HG03064 (cell line): ENCODE results near the gene GLE1.

ENCODE experiments used
- ATAC-seq: cut with Tn5 transposase; IDR thresholded peaks from one replicate; pipeline ENCODE4 v1.9.1; 2021; ENCODE audit warnings: low read depth; ENCODE audit not compliant: unreplicated experiment

Gene GLE1, protein sequence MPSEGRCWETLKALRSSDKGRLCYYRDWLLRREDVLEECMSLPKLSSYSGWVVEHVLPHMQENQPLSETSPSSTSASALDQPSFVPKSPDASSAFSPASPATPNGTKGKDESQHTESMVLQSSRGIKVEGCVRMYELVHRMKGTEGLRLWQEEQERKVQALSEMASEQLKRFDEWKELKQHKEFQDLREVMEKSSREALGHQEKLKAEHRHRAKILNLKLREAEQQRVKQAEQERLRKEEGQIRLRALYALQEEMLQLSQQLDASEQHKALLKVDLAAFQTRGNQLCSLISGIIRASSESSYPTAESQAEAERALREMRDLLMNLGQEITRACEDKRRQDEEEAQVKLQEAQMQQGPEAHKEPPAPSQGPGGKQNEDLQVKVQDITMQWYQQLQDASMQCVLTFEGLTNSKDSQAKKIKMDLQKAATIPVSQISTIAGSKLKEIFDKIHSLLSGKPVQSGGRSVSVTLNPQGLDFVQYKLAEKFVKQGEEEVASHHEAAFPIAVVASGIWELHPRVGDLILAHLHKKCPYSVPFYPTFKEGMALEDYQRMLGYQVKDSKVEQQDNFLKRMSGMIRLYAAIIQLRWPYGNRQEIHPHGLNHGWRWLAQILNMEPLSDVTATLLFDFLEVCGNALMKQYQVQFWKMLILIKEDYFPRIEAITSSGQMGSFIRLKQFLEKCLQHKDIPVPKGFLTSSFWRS

GRCh38 chr9:128504485-128505413, at the start of gene GLE1:
GLE1 (plus strand) TSS chr9:128504719; CDS start chr9:128504806, 87 bp downstream.
- ATAC-seq, result peak; percentile 68

DNA sequence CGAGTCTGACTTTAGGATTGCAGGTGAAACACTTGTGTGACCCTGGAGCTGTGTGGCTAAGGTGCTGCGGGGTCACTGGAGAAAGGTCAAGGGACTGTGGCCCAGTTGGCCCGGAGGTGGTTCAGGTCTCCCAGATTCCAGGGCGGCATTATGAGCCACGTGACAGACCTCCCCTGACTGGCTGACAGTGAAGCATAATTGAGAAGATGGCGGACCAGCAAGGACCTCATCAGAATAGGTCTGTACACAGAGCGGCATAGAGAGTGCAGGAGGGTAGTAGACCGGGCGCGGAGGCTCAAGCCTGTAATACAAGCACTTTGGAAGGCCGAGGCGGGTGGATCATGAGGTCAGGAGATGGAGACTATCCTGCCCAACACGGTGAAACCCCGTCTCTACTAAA, 49.5 kb upstream of the GLE1 start:
- no peak for ATAC-seq

GRCh38 chr9:128455849-128456612, 48.5 kb upstream of the GLE1 start, which contains the start of gene ODF2:
ODF2 (plus strand) TSS chr9:128456006; CDS start chr9:128456092, 86 bp downstream.
- peak; percentile 77 for ATAC-seq

DNA sequence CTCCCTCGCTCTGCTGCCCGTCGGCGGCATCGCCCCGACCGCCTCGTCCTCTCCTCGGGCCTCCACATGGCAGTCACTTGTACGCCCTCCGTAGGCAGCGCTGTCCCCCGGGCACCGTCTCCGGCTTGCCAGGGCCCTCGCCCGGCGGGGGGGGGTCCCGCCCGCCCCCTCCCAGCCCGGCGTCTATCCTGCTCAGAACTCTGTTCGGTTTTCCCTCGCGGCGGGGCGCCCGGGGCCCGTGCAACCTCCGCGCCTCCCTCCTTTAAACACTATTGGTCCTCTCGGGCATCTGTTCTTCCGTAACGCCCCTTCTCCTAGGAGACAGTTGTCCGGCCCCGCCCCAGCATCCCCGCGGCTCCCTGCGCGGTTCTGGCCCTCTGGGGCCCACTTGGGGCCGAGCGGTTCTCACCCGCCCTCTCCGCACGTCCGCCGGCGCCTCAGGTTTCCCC, 47.9 kb upstream of the GLE1 start:
- peak; percentile 55 for ATAC-seq

GRCh38 chr9:128457207-128457606, 47.3 kb upstream of the GLE1 start:
- no peak for ATAC-seq

- ATAC-seq, result no peak
Observed at GRCh38 chr9:128459011-128459410, 45.5 kb upstream of the GLE1 start.

DNA sequence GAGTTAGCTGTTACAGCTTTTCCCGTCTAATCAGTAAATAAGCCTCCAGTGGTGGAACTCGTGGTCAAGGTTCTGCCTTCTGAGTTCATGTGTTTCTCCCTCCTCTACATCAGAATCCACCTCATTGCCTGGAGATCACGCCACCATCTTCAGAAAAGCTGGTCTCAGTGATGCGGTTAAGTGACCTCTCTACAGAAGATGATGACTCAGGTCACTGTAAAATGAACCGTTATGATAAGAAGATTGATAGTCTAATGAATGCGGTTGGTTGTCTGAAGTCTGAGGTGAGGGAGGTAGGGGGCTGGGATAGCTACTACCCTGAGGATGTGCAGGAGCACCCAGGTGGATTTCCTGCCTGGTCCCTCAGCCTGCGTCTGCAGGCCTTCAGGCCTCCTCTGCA, 35.4 kb upstream of the GLE1 start:
- ATAC-seq, result no peak

DNA sequence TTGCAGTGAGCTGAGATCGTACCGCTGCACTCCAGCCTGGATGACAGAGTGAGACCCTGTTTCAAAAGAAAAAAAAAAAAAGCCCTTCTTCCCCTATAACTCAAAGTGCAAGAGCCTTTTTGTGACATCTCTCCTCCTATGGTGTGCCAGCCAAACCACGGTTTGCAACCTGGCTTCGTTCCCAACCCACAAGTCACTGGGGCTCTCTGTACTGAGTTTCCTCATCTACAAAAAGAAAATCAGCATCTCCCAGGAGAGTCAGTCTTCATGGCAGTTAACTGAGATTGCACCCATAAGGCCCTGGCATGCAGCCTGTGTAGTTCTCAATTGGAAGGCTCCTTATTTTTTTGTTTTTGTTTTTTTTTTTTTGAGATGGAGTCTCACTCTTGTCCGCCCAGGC, 34.0 kb upstream of the GLE1 start:
- no peak for ATAC-seq

GRCh38 chr9:128473104-128473503, 31.4 kb upstream of the GLE1 start:
- ATAC-seq, result no peak

GRCh38 chr9:128475867-128476266, 28.7 kb upstream of the GLE1 start:
- ATAC-seq, result no peak

GRCh38 chr9:128479262-128479661, 25.3 kb upstream of the GLE1 start:
- no peak for ATAC-seq

GRCh38 chr9:128481561-128481960, 23.0 kb upstream of the GLE1 start:
- no peak for ATAC-seq

DNA sequence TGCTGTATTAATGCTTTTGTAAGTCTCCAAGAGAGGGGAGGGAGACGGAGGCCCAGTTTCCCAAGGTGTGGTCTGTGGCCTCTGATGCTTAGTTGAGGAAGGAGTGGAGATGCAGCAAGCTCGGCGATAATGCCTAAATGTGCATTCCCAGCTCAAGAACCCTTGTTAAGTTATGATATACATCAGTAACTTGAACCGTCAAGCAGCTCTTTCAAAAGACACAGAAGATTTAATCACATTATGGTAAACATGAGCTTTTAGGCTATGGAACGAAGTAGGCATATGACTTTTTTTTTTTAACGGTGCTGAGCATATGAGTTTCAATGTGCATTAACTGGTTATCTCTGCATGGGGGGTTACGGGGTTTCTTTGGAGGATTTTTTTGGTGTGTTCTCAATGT, 22.3 kb upstream of the GLE1 start:
- ATAC-seq, result no peak

GRCh38 chr9:128484686-128485413, 19.7 kb upstream of the GLE1 start:
- ATAC-seq, result no peak

DNA sequence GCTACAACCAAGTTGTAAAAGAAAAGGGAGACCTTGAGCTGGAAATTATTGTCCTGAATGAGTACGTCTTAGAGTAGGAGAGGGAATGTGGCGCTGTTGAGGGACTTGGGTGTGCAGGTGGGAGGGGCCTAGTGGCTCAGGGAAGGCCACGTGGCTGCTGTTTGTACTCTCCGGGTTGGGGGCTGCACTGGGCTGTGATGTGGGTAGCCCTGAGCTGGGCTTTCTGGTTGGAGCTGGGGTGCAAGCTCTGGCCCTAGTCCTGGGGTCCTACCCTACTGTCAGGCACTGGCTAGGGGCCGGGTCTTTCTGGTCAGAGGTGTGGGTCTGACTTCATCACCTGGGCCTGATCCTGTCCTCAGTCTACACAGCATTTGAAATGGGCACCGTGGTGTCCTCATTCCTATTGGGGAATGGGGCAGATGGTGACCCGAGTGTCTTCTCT, 19.1 kb upstream of the GLE1 start:
- ATAC-seq, result no peak

DNA sequence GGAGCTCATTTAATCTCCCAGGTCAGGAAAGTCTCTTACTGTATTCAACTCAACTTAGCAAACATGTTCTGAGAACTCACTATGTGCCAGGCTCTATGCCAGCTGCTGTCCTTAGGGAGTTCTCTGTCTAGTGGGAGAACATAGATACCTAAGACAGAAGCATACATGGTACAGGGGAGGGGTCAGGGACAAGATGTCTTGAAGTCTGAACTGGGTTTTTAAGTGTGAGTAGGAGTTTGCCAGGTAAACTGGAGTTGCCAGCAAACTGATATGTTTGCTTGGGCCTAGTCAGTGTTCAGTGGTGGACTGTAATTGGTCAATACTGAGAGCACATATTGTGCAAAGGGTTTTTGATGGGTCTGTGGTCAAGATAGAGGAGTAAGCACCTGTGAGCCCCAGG, 18.3 kb upstream of the GLE1 start:
- ATAC-seq, result no peak

DNA sequence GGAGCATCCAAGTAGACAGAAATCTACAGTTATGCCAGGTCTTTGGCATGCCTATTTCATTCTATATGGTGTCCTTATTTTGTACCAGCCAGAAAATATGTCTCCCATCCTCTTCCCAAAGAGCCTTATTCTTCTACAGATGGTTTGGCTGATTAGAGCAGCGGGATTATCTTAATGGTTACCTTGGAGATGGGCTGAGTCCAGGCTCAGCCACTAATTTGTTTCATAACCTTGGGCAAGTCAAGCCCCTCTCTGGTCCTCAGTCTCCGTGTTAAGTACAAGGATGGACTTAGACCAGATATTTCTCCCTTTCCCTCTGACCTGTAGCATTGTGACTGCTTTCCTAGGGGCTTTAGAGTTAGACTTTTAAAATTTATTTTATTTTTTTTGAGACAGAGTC, 11.1 kb upstream of the GLE1 start:
- no peak for ATAC-seq

DNA sequence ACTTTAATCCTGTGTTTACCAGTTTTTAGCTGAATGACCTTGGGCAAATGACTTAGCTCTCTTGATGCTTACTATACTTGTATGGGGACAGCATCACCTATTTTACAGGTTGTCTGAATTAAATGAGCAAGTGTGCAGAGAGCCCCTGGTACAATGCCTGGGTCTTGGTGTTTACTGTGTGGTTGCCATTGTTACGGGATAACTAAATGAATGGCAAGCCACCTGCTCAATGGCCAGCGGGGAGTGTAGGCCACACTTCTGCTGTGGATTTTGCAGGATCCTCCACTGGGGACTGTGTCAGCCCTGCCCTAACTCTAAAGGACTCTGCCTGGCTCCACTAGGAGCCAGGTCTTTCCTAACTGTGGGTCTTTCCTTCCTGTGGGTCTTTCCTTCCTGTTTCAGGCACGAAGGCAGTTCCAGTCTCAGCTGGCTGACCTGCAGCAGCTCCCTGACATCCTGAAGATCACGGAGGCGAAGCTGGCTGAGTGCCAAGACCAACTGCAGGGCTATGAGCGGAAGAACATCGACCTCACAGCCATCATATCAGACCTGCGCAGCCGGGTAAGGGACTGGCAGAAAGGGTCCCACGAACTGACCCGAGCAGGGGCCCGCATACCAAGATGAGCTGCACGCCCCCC, 10.3 kb upstream of the GLE1 start:
- ATAC-seq, result no peak

- ATAC-seq, result no peak
Observed at GRCh38 chr9:128494746-128495129, 9.8 kb upstream of the GLE1 start.
